Neural progenitor cell (in vitro differentiated cells): ENCODE data around the gene RNPEPL1. TPM values are rescaled to one million over a fixed set of nuclear protein-coding genes. Genes with fewer than 3 reads are reported as not detected.

ENCODE experiments used
- DNase-seq: peaks from one replicate; pipeline ENCODE4 v3.0.0-alpha.2; 2016; ENCODE audit warnings: low spot score
- H2AFZ ChIP-seq: fragments of 200-600 bp; sonication (generic); replicated peaks from 2 replicates; pipeline ENCODE4 v1.6.1; 2016; ENCODE audit warnings: antibody characterized with exemption
- H3F3A ChIP-seq: fragments of 200-600 bp; sonication (generic); 2 replicates; pipeline ENCODE4 v1.6.1; 2016; ENCODE audit warnings: antibody characterized with exemption, low read depth
- H3K27ac ChIP-seq: fragments of 200-600 bp; sonication (generic); 2 replicates; pipeline ENCODE4 v1.5.1; 2016; ENCODE audit warnings: mild to moderate bottlenecking
- H3K27me3 ChIP-seq: fragments of 200-600 bp; sonication (generic); 2 replicates; pipeline ENCODE4 v1.6.1; 2016; ENCODE audit warnings: mild to moderate bottlenecking, moderate library complexity
- H3K36me3 ChIP-seq: fragments of 200-600 bp; sonication (generic); 2 replicates; pipeline ENCODE4 v1.5.1; 2016
- H3K4me1 ChIP-seq: fragments of 200-600 bp; sonication (generic); 2 replicates; pipeline ENCODE4 v1.6.1; 2016; ENCODE audit warnings: mixed run types
- H3K4me2 ChIP-seq: fragments of 200-600 bp; sonication (generic); 2 replicates; pipeline ENCODE4 v1.6.1; 2016
- H3K4me3 ChIP-seq: fragments of 200-600 bp; sonication (generic); 2 replicates; pipeline ENCODE4 v1.5.1; 2016
- H3K79me2 ChIP-seq: fragments of 200-600 bp; sonication (generic); 2 replicates; pipeline ENCODE4 v1.6.1; 2016; ENCODE audit warnings: low read depth
- H3K9ac ChIP-seq: fragments of 200-600 bp; sonication (generic); 2 replicates; pipeline ENCODE4 v1.6.1; 2016
- H3K9me3 ChIP-seq: fragments of 200-600 bp; sonication (generic); 2 replicates; pipeline ENCODE4 v1.5.1; 2016; ENCODE audit warnings: low read depth
- H4K20me1 ChIP-seq: fragments of 200-600 bp; sonication (generic); 2 replicates; pipeline ENCODE4 v1.6.1; 2016; ENCODE audit warnings: low read depth
- H3K27ac Mint-ChIP-seq: 3 replicates; pipeline ENCODE4 v1.8.0; 2021; ENCODE audit warnings: mixed read lengths
- H3K27me3 Mint-ChIP-seq: 2 replicates; pipeline ENCODE4 v1.8.0; 2022; ENCODE audit warnings: low read depth, mild to moderate bottlenecking, inconsistent platforms, moderate library complexity, mixed read lengths; ENCODE audit not compliant: insufficient read depth
- H3K36me3 Mint-ChIP-seq: 3 replicates; pipeline ENCODE4 v1.8.0; 2021; ENCODE audit warnings: mixed read lengths
- H3K4me1 Mint-ChIP-seq: 3 replicates; pipeline ENCODE4 v1.8.0; 2021; ENCODE audit warnings: mixed read lengths
- H3K4me3 Mint-ChIP-seq: 3 replicates; pipeline ENCODE4 v1.8.0; 2021; ENCODE audit warnings: mild to moderate bottlenecking, moderate library complexity, mixed read lengths
- H3K9me3 Mint-ChIP-seq: 3 replicates; pipeline ENCODE4 v1.8.0; 2020; ENCODE audit warnings: mixed read lengths
- EZH2 ChIP-seq: fragments of 200-600 bp; sonication (generic); IDR thresholded peaks from 2 replicates; pipeline ENCODE4 v1.6.1; 2017; ENCODE audit warnings: antibody characterized with exemption, mild to moderate bottlenecking, moderate library complexity
- EZH2phosphoT487 ChIP-seq: fragments of 200-600 bp; sonication (generic); IDR thresholded peaks from 2 replicates; pipeline ENCODE4 v1.6.1; 2017; ENCODE audit warnings: antibody characterized with exemption
- total RNA-seq: library from RNA; depleted of rRNA; stranded (reverse); fragments of >200 nt; gene quantifications from 2 replicates; pipeline ENCODE4 v1.2.3, GENCODE V29; 2015; ENCODE audit warnings: low replicate concordance
- TF ChIP-seq, protein P1 (sequence below): fragments of 200-600 bp; sonication (generic); IDR thresholded peaks from 2 replicates; pipeline ENCODE4 v1.5.1; 2017; ENCODE audit warnings: antibody characterized with exemption, mild to moderate bottlenecking

The RNPEPL1 gene
- total RNA-seq, 1 donor from 2014 or later = 2.7 TPM

DNA sequence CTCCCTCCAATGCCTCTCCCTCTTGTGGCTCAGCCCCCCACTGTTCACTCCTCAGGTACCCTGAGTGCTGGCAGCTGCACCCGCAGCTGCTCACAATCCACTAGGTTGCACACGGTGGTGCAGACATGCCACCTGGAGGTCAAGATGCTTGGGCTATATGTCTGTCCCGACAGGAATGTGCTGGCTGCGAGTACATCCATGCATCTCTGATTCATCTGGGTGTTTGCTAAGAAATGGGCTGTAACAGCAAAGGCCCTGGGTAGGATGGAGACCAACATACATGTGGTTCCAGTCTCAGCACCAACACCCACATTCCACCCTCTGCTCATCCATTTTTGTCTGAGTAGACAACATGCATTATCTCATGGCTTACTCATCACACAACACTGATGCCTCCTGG is 41.8 kb upstream of the RNPEPL1 start:
- no peaks in the 10 kb centered on the region for H3F3A ChIP-seq
- no peak overlapping the region for H2AFZ ChIP-seq
- no peak for DNase-seq
- no peak overlapping the region for H3K4me3 ChIP-seq
- peaks cover 4% of the 10 kb centered on the region for H3K36me3 ChIP-seq
- no peak overlapping the region for H3K27ac ChIP-seq
- no peaks in the 10 kb centered on the region for H3K4me1 ChIP-seq
- no peak overlapping the region for H3K4me2 ChIP-seq
- H3K27me3 ChIP-seq = no peaks in the 10 kb centered on the region
- H3K79me2 ChIP-seq = no peaks in the 10 kb centered on the region
- no peaks in the 10 kb centered on the region for H4K20me1 ChIP-seq
- H3K4me1 Mint-ChIP-seq = no peaks in the 10 kb centered on the region
- peaks cover 66% of the 10 kb centered on the region for H3K9me3 Mint-ChIP-seq
- H3K9ac ChIP-seq = no peak overlapping the region
- H3K36me3 Mint-ChIP-seq = peaks cover 60% of the 10 kb centered on the region
- H3K4me3 Mint-ChIP-seq = no peak overlapping the region
- no peak overlapping the region for H3K27ac Mint-ChIP-seq
- TF ChIP-seq EZH2phosphoT487 = no peak
- peaks cover under 1% of the 10 kb centered on the region for H3K9me3 ChIP-seq
- peaks cover 6% of the 10 kb centered on the region for H3K27me3 Mint-ChIP-seq

DNA sequence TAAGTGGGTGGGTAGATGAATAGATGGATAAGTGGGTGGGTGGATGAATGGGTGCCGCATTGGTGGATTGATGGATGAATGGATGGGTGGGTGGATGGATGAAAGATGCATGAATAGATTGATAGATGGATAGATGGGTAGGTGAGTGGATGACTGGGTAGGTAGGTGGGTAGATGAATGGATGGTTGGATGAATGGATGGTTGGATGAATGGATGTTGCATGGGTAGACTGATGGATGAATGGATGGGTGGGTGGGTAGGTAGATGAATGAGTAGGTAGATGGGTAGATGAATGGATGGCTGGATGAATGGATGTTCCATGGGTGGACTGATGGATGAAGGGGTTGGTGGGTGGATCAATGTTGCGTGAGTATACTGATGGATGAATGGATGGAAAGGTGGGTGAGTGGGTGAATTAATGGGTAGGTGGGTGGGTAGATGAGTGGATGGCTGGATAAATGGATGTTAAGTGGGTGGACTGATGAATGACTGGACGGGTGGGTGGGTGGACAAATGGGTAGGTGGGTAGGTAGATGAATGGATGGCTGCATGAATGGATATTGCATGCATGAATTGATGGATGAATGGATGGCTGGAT is 41.0 kb upstream of the RNPEPL1 start:
- no peak for TF ChIP-seq EZH2phosphoT487
- TF ChIP-seq, protein P1, sequence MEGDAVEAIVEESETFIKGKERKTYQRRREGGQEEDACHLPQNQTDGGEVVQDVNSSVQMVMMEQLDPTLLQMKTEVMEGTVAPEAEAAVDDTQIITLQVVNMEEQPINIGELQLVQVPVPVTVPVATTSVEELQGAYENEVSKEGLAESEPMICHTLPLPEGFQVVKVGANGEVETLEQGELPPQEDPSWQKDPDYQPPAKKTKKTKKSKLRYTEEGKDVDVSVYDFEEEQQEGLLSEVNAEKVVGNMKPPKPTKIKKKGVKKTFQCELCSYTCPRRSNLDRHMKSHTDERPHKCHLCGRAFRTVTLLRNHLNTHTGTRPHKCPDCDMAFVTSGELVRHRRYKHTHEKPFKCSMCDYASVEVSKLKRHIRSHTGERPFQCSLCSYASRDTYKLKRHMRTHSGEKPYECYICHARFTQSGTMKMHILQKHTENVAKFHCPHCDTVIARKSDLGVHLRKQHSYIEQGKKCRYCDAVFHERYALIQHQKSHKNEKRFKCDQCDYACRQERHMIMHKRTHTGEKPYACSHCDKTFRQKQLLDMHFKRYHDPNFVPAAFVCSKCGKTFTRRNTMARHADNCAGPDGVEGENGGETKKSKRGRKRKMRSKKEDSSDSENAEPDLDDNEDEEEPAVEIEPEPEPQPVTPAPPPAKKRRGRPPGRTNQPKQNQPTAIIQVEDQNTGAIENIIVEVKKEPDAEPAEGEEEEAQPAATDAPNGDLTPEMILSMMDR = no peak
- TF ChIP-seq EZH2 = no peak
- Histone ChIP-seq H4K20me1 (no peaks in the 10 kb centered on the region), H3K4me1 (no peaks in the 10 kb centered on the region), H2AFZ (no peak overlapping the region), H3K27me3 (no peaks in the 10 kb centered on the region), H3K9ac (no peak overlapping the region), H3K4me3 (no peak overlapping the region), H3K27ac (no peak overlapping the region), H3K36me3 (peaks cover 7% of the 10 kb centered on the region), H3F3A (no peaks in the 10 kb centered on the region), H3K4me2 (no peak overlapping the region), H3K79me2 (no peaks in the 10 kb centered on the region), H3K9me3 (peaks cover 7% of the 10 kb centered on the region)
- Mint-ChIP-seq H3K27me3 (peaks cover 6% of the 10 kb centered on the region), H3K4me3 (no peak overlapping the region), H3K36me3 (peaks cover 63% of the 10 kb centered on the region), H3K27ac (no peak overlapping the region), H3K9me3 (peaks cover 72% of the 10 kb centered on the region), H3K4me1 (no peaks in the 10 kb centered on the region)
- DNase-seq = no peak

DNA sequence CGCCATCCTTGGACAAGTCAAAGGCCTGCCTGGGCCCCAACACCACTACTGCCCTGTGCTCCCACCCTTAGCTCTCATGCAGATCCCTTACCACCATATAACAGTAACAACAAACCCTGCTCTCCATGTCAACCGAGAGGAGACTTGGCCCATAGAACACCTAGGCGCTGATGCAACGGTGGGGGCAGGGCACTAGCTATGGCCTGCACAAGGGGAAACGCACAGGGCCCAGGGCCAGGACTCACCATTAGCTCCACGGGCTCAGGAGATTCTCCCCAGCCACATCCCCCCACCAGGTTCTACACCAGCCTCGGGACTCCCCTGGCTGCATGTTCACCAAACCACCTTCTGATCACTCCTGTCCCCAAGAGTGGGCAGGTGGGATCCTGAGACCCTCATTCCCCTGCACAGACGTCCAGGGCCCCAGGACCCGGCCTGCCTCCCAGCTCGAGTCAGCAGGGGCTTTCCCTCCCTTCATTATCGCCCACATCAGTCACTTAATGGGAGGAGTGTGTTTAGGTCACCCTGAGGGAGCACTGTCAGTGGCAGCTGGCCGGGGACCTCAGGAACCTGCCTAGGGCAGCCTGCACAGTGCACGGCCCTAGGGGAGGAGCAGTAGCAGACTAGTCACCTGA is 39.8 kb upstream of the RNPEPL1 start:
- Mint-ChIP-seq H3K9me3 (peaks cover 73% of the 10 kb centered on the region), H3K36me3 (peaks cover 57% of the 10 kb centered on the region), H3K27ac (no peak overlapping the region), H3K27me3 (peaks cover 2% of the 10 kb centered on the region), H3K4me3 (no peak overlapping the region), H3K4me1 (no peaks in the 10 kb centered on the region)
- Histone ChIP-seq H3K79me2 (no peaks in the 10 kb centered on the region), H3K4me3 (no peak overlapping the region), H3K36me3 (peaks cover 7% of the 10 kb centered on the region), H3K4me1 (no peaks in the 10 kb centered on the region), H3K27me3 (no peaks in the 10 kb centered on the region), H3K4me2 (no peak overlapping the region), H3K9ac (no peak overlapping the region), H4K20me1 (no peaks in the 10 kb centered on the region), H3K27ac (no peak overlapping the region), H2AFZ (no peak overlapping the region), H3K9me3 (peaks cover 13% of the 10 kb centered on the region), H3F3A (no peaks in the 10 kb centered on the region)
- DNase-seq = no peak
- TF ChIP-seq EZH2phosphoT487 (no peak), EZH2 (no peak)
- TF ChIP-seq, protein P1 = no peak

DNA sequence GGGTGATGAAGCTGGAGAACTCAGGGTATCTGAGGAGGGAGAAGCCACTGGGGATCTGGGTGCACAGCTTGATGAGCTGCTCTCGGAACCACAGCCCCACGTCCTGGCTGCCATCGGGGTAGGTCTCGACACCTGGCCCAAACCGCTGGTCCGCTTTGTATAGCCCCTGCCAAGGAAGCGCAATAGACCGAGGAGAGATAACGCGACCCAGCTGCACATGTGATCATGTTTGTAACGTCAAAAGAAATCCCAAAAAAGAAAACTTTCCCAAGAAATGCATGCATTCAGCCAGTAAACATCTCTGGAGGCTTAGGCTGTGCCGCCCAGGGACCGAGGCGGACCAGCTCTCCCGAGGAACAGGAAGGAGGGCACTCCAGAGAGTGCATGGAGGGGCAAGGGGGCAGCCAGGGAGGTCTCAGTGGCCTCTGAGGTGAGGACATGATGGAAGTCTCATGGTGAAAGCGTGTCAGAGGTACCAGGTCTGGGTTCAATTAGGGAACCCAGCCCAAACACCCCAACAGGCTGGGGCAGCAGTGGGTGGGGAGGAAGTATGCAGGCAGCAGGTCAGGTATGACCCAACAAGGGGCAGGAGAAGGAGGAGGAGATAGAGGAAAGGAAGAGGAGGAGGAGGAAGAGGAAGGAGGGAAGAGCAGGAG is 38.8 kb upstream of the RNPEPL1 start:
- DNase-seq = no peak
- H3K36me3 ChIP-seq = peaks cover 7% of the 10 kb centered on the region
- peaks cover 13% of the 10 kb centered on the region for H3K9me3 ChIP-seq
- peaks cover 68% of the 10 kb centered on the region for H3K9me3 Mint-ChIP-seq
- H3K27me3 ChIP-seq = no peaks in the 10 kb centered on the region
- H3K4me1 ChIP-seq = no peaks in the 10 kb centered on the region
- H3F3A ChIP-seq = no peaks in the 10 kb centered on the region
- no peak overlapping the region for H3K4me3 Mint-ChIP-seq
- no peak overlapping the region for H2AFZ ChIP-seq
- no peak overlapping the region for H3K9ac ChIP-seq
- no peaks in the 10 kb centered on the region for H3K4me1 Mint-ChIP-seq
- H3K4me2 ChIP-seq = no peak overlapping the region
- H4K20me1 ChIP-seq = no peaks in the 10 kb centered on the region
- no peak overlapping the region for H3K4me3 ChIP-seq
- H3K79me2 ChIP-seq = no peaks in the 10 kb centered on the region
- peaks cover 51% of the 10 kb centered on the region for H3K36me3 Mint-ChIP-seq
- TF ChIP-seq, protein P1 = no peak
- TF ChIP-seq EZH2phosphoT487 (no peak), EZH2 (no peak)
- H3K27me3 Mint-ChIP-seq = peaks cover 2% of the 10 kb centered on the region
- no peak overlapping the region for H3K27ac ChIP-seq
- H3K27ac Mint-ChIP-seq = no peak overlapping the region
